K562 (cell line): Measurements from ENCODE around the gene GALNS. TPM values are rescaled to one million over a fixed set of nuclear protein-coding genes. Genes with fewer than 3 reads are reported as not detected.

Experiments used
- ATAC-seq: fragments of 200-7000 bp; cut with Tn5 transposase; 3 replicates; pipeline ENCODE4 v1.9.1; 2020; ENCODE audit warnings: moderate library complexity
- BruUV-seq: library from RNA; stranded (reverse); fragments of 400-500 nt; replicated peaks from 2 replicates; lab custom pipeline; 2021; lab: Mats Ljungman, UMichigan
- CTCF ChIA-PET: fragments of 300-600 bp; formaldehyde crosslinking; extraction: SDS; loops from one replicate; lab custom pipeline; 2021; ENCODE audit warnings: low intra/inter-chr PET ratio; lab: Yijun Ruan, JAX
- POLR2A ChIA-PET: fragments of 300-600, 350-650 bp; sonication (Branson Sonifier 250); formaldehyde crosslinking; extraction: SDS; loops from one replicate; lab custom pipeline; 2021; ENCODE audit warnings: antibody characterized with exemption, inconsistent platforms; lab: Yijun Ruan, JAX
- DNase-seq, 4 experiments: peaks; one replicate each; pipeline versions ENCODE4 v3.0.0 to v3.0.0-alpha.2; 2011 to 2018; ENCODE audit warnings: low spot score in 3 of 4, mixed read lengths in 3 of 4; ENCODE audit errors: extremely low read depth in 1 of 4
- FAIRE-seq: peaks from 2 replicates; lab custom pipeline; 2011; peaks lifted over from hg19 to GRCh38; lab: Jason Lieb, UNC
- H2AFZ ChIP-seq: 2 replicates; pipeline ENCODE4 v1.6.0; 2011; ENCODE audit warnings: low read depth, low read length, control low read depth, inconsistent platforms
- H3K27ac ChIP-seq: fragments of 200-600 bp; 3 replicates; pipeline ENCODE4 v1.8.0; 2011; ENCODE audit warnings: low read depth, mild to moderate bottlenecking, control low read depth, inconsistent platforms, low read length, moderate library complexity, mixed read lengths; ENCODE audit errors: extremely low read depth
- H3K27me3 ChIP-seq, 2 experiments: fragments of 300-600 bp in 1 of 2; 2 replicates in 1 of 2; 3 replicates in 1 of 2; pipeline versions ENCODE4 v1.6.0 to v1.8.0; 2011; ENCODE audit warnings: inconsistent platforms in 2 of 2, low read length in 2 of 2, mild to moderate bottlenecking in 1 of 2, mixed read lengths in 1 of 2, moderate library complexity in 1 of 2; ENCODE audit not compliant: control insufficient read depth in 2 of 2, insufficient read depth in 2 of 2
- H3K36me3 ChIP-seq: fragments of 300-600 bp; 3 replicates; pipeline ENCODE4 v1.8.0; 2011; ENCODE audit warnings: mild to moderate bottlenecking, low read length, inconsistent platforms; ENCODE audit not compliant: control insufficient read depth, insufficient read depth
- H3K4me1 ChIP-seq, 2 experiments: fragments of 200-600 bp in 1 of 2; replicated peaks in 1 of 2; 2 replicates in 1 of 2; 3 replicates in 1 of 2; pipeline versions ENCODE4 v1.5.1 to v1.8.0; 2011; ENCODE audit warnings: inconsistent platforms in 2 of 2, low read length in 2 of 2, mild to moderate bottlenecking in 1 of 2, mixed read lengths in 1 of 2, moderate library complexity in 1 of 2; ENCODE audit not compliant: control insufficient read depth in 2 of 2, insufficient read depth in 2 of 2
- H3K4me2 ChIP-seq: 2 replicates; pipeline ENCODE4 v1.6.1; 2011; ENCODE audit warnings: low read length, control low read depth, inconsistent platforms, mixed read lengths; ENCODE audit not compliant: insufficient read depth
- H3K4me3 ChIP-seq: fragments of 200-600 bp; sonication (generic), shearing (Covaris generic); 2 replicates; pipeline ENCODE4 v1.5.1; 2016; ENCODE audit warnings: control low read depth, inconsistent platforms
- H3K79me2 ChIP-seq: fragments of 200-600 bp; 3 replicates; pipeline ENCODE4 v1.8.0; 2011; ENCODE audit warnings: low read length, inconsistent platforms; ENCODE audit not compliant: control insufficient read depth, insufficient read depth
- H3K9ac ChIP-seq, 2 experiments: 2 replicates each; pipeline versions ENCODE4 v1.6.0 to v1.6.1; 2011; ENCODE audit warnings: low read depth in 2 of 2, low read length in 2 of 2, control low read depth in 1 of 2, inconsistent platforms in 1 of 2, mild to moderate bottlenecking in 1 of 2, mixed read lengths in 1 of 2; ENCODE audit not compliant: insufficient read depth in 1 of 2
- H3K9me1 ChIP-seq: one replicate; pipeline ENCODE4 v1.6.0; 2011; ENCODE audit warnings: inconsistent platforms, mild to moderate bottlenecking, low read length, moderate library complexity; ENCODE audit not compliant: control insufficient read depth, insufficient read depth
- H3K9me3 ChIP-seq: replicated peaks from 2 replicates; pipeline ENCODE4 v1.5.1; 2011; ENCODE audit warnings: low read depth, low read length, inconsistent platforms; ENCODE audit not compliant: control insufficient read depth, insufficient read depth
- H4K20me1 ChIP-seq: replicated peaks from 2 replicates; pipeline ENCODE4 v1.6.1; 2011; ENCODE audit warnings: low read length, inconsistent platforms, mixed read lengths; ENCODE audit not compliant: control insufficient read depth, insufficient read depth
- BMI1 ChIP-seq: fragments of 150-350 bp; IDR thresholded peaks from 2 replicates; pipeline ENCODE4 v1.6.1; 2014; ENCODE audit warnings: low read length
- CBFB ChIP-seq: sonication (generic); formaldehyde crosslinking; IDR thresholded peaks from 2 replicates; pipeline ENCODE4 v1.4.0; 2020; ENCODE audit warnings: mild to moderate bottlenecking, missing genetic modification reagents
- ETV6 ChIP-seq, 3 experiments: fragments of 150-350 bp in 1 of 3; sonication (generic) in 1 of 3; formaldehyde crosslinking in 1 of 3; IDR thresholded peaks; 2 replicates each; pipeline versions ENCODE4 v1.6.1 to v1.8.0; 2014 to 2022; ENCODE audit warnings: borderline replicate concordance in 2 of 3, low read depth in 2 of 3, antibody characterized with exemption in 1 of 3, low read length in 1 of 3, mild to moderate bottlenecking in 1 of 3, missing genetic modification reagents in 1 of 3
- HCFC1 ChIP-seq: IDR thresholded peaks from 2 replicates; pipeline ENCODE4 v1.6.1; 2012; ENCODE audit warnings: low read depth, low read length, improper control_type of control experiment
- HNRNPUL1 ChIP-seq: fragments of 200-400 bp; formaldehyde crosslinking; IDR thresholded peaks from 2 replicates; pipeline ENCODE4 v1.6.1; 2017; ENCODE audit warnings: low read length
- HSF4 ChIP-seq: fragments of 250-450 bp; sonication (Bioruptor Pico); IDR thresholded peaks from 2 replicates; pipeline ENCODE4 v2.1.2; 2022; ENCODE audit warnings: mild to moderate bottlenecking, moderate library complexity, borderline replicate concordance
- KAT7 ChIP-seq: sonication (generic); formaldehyde crosslinking; IDR thresholded peaks from 2 replicates; pipeline ENCODE4 v1.8.0; 2022; ENCODE audit warnings: missing genetic modification reagents, mild to moderate bottlenecking, borderline replicate concordance
- NONO ChIP-seq, 2 experiments: fragments of 200-400 bp in 1 of 2; fragments of 450-650 bp in 1 of 2; formaldehyde crosslinking in 1 of 2; IDR thresholded peaks; 2 replicates each; pipeline ENCODE4 v1.6.1; 2017; ENCODE audit warnings: low read depth in 2 of 2, mild to moderate bottlenecking in 2 of 2, moderate library complexity in 2 of 2, low read length in 1 of 2
- NR0B1 ChIP-seq: fragments of 450-650 bp; IDR thresholded peaks from one replicate; pipeline ENCODE4 v1.6.1; 2018; ENCODE audit warnings: mild to moderate bottlenecking, moderate library complexity; ENCODE audit not compliant: partially characterized antibody
- PHTF2 ChIP-seq: fragments of 250-450 bp; sonication (Bioruptor Pico); IDR thresholded peaks from 2 replicates; pipeline ENCODE4 v1.5.0; 2021; ENCODE audit warnings: mild to moderate bottlenecking
- RFX5 ChIP-seq: IDR thresholded peaks from 2 replicates; pipeline ENCODE4 v1.6.1; 2011; ENCODE audit warnings: low read depth, mild to moderate bottlenecking, improper control_type of control experiment, low read length
- ZKSCAN1 ChIP-seq: fragments of 150-350 bp; IDR thresholded peaks from 2 replicates; pipeline ENCODE4 v1.6.1; 2016; ENCODE audit warnings: low read depth, low read length
- ZNF224 ChIP-seq: sonication (generic); formaldehyde crosslinking; IDR thresholded peaks from 2 replicates; pipeline ENCODE4 v1.8.0; 2022; ENCODE audit warnings: mild to moderate bottlenecking, missing genetic modification reagents
- ZNF24 ChIP-seq: fragments of 450-650 bp; IDR thresholded peaks from 2 replicates; pipeline ENCODE4 v1.6.1; 2016
- WGBS: fragments of 100-300 bp; shearing (Covaris generic); methylation state at CpG from one replicate; pipeline ENCODE4 v1.1.6; 2016; ENCODE audit warnings: low coverage, mixed read lengths; ENCODE audit not compliant: insufficient coverage; ENCODE audit errors: missing lambda C conversion rate; 5-methylcytosine and 5-hydroxymethylcytosine counted together
- in situ Hi-C: fragments of 300-500 bp; cut with MboI; formaldehyde crosslinking; loops from 4 replicates; pipeline ENCODE4 v1.15.0; 2018; ENCODE audit warnings: inconsistent platforms, mixed read lengths
- intact Hi-C: fragments of 100-400 bp; cut with micrococcal nuclease; formaldehyde crosslinking; loops from 2 replicates; pipeline ENCODE4 v1.14.2; 2022
- polyA plus RNA-seq, 8 experiments: library from polyadenylated mRNA; depleted of rRNA in 4 of 8; stranded (reverse) in 5 of 8; unstranded in 3 of 8; fragments of >200 nt; fragmentation: Nextera tagmentation in 2 of 8; fragmentation: Illumina TruSeq in 1 of 8; extraction: Ambion mirVana in 2 of 8; extraction: Trizol in 1 of 8; gene quantifications; 2 replicates each; pipeline versions ENCODE4 v1.2.1 to v1.2.3, GENCODE V29; 2011 to 2014; ENCODE audit warnings: inconsistent platforms in 1 of 8, missing spikeins in 1 of 8
- total RNA-seq, 7 experiments: library from RNA; depleted of rRNA in 6 of 7; stranded (reverse); fragments of >200 nt in 6 of 7; fragmentation: Illumina TruSeq in 2 of 7; extraction: Trizol in 2 of 7; gene quantifications; 2 replicates each; pipeline versions ENCODE4 v1.2.1 to v1.2.3, GENCODE V29; 2011 to 2021; ENCODE audit warnings: low replicate concordance in 1 of 7

GALNS gene
- total and polyA plus RNA-seq, 9 of the 15 experiments (the other 6 are each of a cell fraction or from before 2014, with no cell fraction given), result 0.38 to 13.2 (median 4.3) TPM

- peaks cover 0 to 47% of the 10 kb centered on the region in 2 experiments; a peak in 2 of 5 replicates for H3K4me1 ChIP-seq
- H3K4me2 ChIP-seq, result no peak overlapping the region
- no peaks in the 10 kb centered on the region for H4K20me1 ChIP-seq
- in situ Hi-C loops, result no loop called here
- no peak overlapping the region for H3K27ac ChIP-seq
- H3K79me2 ChIP-seq, result no peaks in the 10 kb centered on the region
- ATAC-seq (no peak), DNase-seq (no peak), FAIRE-seq (no peak)
- no peaks in the 10 kb centered on the region for H3K27me3 ChIP-seq
- intact Hi-C loops, result no loop called here
- TF ChIP-seq RFX5, result no peak
- no peak for TF ChIP-seq ZNF224 (CRISPR knock-in tag)
- no peak for TF ChIP-seq HNRNPUL1
- WGBS, result 81% methylated on average over 18 of the region's 20 CpGs
- no peak overlapping the region for H3K4me3 ChIP-seq
- H3K36me3 ChIP-seq, result no peaks in the 10 kb centered on the region; the same call in 2 of the 3 replicates
- CTCF ChIA-PET, result no interaction called here
- POLR2A ChIA-PET, result no interaction called here
- no peak overlapping the region for H3K9ac ChIP-seq
- H3K9me3 ChIP-seq, result no peaks in the 10 kb centered on the region
- BruUV-seq, result no TSS peak
- no peak overlapping the region for H2AFZ ChIP-seq
- no peaks in the 10 kb centered on the region for H3K9me1 ChIP-seq
Measured at GRCh38 chr16:88837806-88838205, 18.9 kb downstream of the GALNS start.

GRCh38 chr16:88836791-88837190, 20.0 kb downstream of the GALNS start:
- no peak overlapping the region for H3K4me2 ChIP-seq
- H3K9me3 ChIP-seq, result no peaks in the 10 kb centered on the region
- BruUV-seq, result no TSS peak
- no peak overlapping the region; a peak in 1 of 4 replicates for H3K9ac ChIP-seq
- TF ChIP-seq KAT7 (CRISPR knock-in tag) (no peak), ZKSCAN1 (no peak), HSF4 (CRISPR knock-in tag) (no peak), PHTF2 (CRISPR knock-in tag) (no peak), BMI1 (no peak), NONO (IDR thresholded peaks at IDR 0.05; ENCODE audit: low read depth in 2 of 2, low read length in 1 of 2) (no peak), HCFC1 (no peak), ETV6 (IDR thresholded peaks at IDR 0.05; ENCODE audit: borderline replicate concordance in 1 of 2, low read depth in 2 of 2, low read length in 1 of 2) (no peak), ETV6 (CRISPR knock-in tag; IDR thresholded peaks at IDR 0.05; ENCODE audit: borderline replicate concordance) (no peak), CBFB (CRISPR knock-in tag) (no peak), NR0B1 (no peak), ZNF24 (no peak)
- ChIA-PET CTCF (no interaction called here), POLR2A (no interaction called here)
- H4K20me1 ChIP-seq, result no peaks in the 10 kb centered on the region
- H3K9me1 ChIP-seq, result no peaks in the 10 kb centered on the region
- FAIRE-seq, result no peak
- no peaks in the 10 kb centered on the region; the same call in 2 of the 3 replicates for H3K36me3 ChIP-seq
- DNase-seq, result no peak
- no peaks in the 10 kb centered on the region for H3K79me2 ChIP-seq
- H3K27ac ChIP-seq, result no peak overlapping the region
- H2AFZ ChIP-seq, result no peak overlapping the region
- intact Hi-C loops, result no loop called here
- peaks cover 0 to 44% of the 10 kb centered on the region in 2 experiments; a peak in 2 of 5 replicates for H3K4me1 ChIP-seq
- in situ Hi-C loops, result no loop called here
- ATAC-seq, result no peak
- no peaks in the 10 kb centered on the region for H3K27me3 ChIP-seq
- 46% methylated on average over 12 of the region's 17 CpGs for WGBS
- H3K4me3 ChIP-seq, result no peak overlapping the region
